T-helper 2 cell treated with Interferon-gamma antibody and Interleukin-4, amounts not matched to agents 5 μg/mL and 100 μg/mL, for 36 hours (primary cell): ENCODE results near the gene STPG2.

Experiments used
- DNase-seq: peaks from one replicate; pipeline ENCODE4 v3.0.0; 2021; ENCODE audit warnings: low spot score
- H3K27ac Mint-ChIP-seq: one replicate; pipeline ENCODE4 v1.8.0; 2021; ENCODE audit warnings: mild to moderate bottlenecking, mixed read lengths
- H3K27me3 Mint-ChIP-seq: one replicate; pipeline ENCODE4 v1.8.0; 2021; ENCODE audit warnings: low read depth, mixed read lengths
- H3K36me3 Mint-ChIP-seq: one replicate; pipeline ENCODE4 v1.8.0; 2021; ENCODE audit warnings: low read depth, mixed read lengths
- H3K4me1 Mint-ChIP-seq: one replicate; pipeline ENCODE4 v1.8.0; 2021; ENCODE audit warnings: low read depth, mixed read lengths
- H3K4me3 Mint-ChIP-seq: one replicate; pipeline ENCODE4 v1.8.0; 2022; ENCODE audit warnings: mild to moderate bottlenecking, moderate library complexity, mixed read lengths
- H3K9me3 Mint-ChIP-seq: one replicate; pipeline ENCODE4 v1.8.0; 2021; ENCODE audit warnings: mixed read lengths

Gene STPG2

DNA sequence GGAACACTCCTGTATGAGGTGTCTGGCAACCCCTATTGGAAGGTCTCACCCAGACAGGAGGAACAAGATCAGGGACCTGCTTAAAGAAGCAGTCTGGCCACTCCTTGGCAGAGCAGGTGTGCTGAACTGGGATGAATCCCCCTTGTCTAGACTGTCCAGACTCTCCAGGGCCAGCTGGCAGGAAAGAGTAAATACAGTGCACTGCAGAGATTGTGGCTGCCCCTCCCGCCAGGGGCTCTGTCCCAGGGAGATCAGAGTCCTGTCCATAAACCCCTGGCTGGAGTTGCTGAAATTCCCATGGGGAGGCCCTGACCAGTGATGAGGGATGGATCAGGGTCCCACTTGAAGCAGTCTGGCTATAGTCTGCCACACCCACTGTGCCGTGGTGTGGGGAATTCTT is 17.7 kb downstream of the STPG2 start:
- no peak for DNase-seq
- Mint-ChIP-seq H3K9me3 (no peaks in the 10 kb centered on the region), H3K27me3 (peaks cover 4% of the 10 kb centered on the region), H3K4me3 (no peak overlapping the region), H3K27ac (no peak overlapping the region), H3K36me3 (no peaks in the 10 kb centered on the region), H3K4me1 (no peaks in the 10 kb centered on the region)

DNA sequence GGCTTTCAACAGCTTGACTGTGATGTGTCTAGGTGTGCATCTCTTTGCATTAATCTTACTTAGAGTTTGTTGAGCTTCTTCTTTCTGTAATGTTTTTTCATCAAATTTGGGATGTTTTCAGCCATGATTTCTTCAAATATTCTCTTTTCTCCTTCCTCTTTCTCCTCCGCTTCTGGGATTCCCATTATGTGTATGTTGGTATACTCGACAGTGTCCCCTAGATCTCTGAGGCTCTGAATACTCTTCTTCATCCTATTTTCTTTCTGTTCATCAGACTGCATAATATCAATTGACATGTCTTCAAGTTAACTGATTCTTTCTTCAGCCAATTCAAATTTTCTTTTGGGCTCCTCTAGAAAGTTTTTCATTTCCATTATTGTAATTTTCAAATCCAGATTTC is 25.9 kb downstream of the STPG2 start:
- peaks cover 7% of the 10 kb centered on the region for H3K27me3 Mint-ChIP-seq
- DNase-seq: no peak
- H3K36me3 Mint-ChIP-seq: no peaks in the 10 kb centered on the region
- H3K4me3 Mint-ChIP-seq: no peak overlapping the region
- no peak overlapping the region for H3K27ac Mint-ChIP-seq
- H3K4me1 Mint-ChIP-seq: no peaks in the 10 kb centered on the region
- peaks cover 5% of the 10 kb centered on the region for H3K9me3 Mint-ChIP-seq

DNA sequence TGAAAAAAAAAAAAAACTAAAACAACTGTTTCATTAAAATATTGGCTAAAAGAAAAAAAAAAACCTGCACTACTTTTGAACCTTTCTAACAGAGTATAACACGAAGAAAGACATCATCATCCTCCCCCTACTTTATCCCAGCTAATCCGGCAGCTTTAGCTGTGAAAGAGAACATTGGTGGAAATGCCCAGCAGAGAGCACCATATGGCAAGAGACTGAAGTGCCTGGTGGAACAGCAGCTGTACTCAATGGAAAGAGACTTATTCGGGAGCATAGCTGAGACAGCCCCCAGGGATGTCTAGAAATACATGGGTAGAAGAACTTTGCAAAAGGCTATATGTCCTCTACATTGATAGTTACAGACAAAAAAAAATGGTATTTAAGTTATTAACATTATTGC is 30.3 kb downstream of the STPG2 start:
- Mint-ChIP-seq H3K4me3 (no peak overlapping the region), H3K27me3 (peaks cover 11% of the 10 kb centered on the region), H3K27ac (no peak overlapping the region), H3K9me3 (peaks cover 5% of the 10 kb centered on the region), H3K4me1 (no peaks in the 10 kb centered on the region), H3K36me3 (no peaks in the 10 kb centered on the region)
- DNase-seq: no peak

- Mint-ChIP-seq H3K9me3 (no peaks in the 10 kb centered on the region), H3K27ac (no peak overlapping the region), H3K36me3 (no peaks in the 10 kb centered on the region), H3K4me3 (no peak overlapping the region), H3K27me3 (peaks cover 13% of the 10 kb centered on the region), H3K4me1 (no peaks in the 10 kb centered on the region)
- DNase-seq: no peak
Observed at GRCh38 chr4:98110929-98111328, 32.3 kb downstream of the STPG2 start.

- Mint-ChIP-seq H3K36me3 (no peaks in the 10 kb centered on the region), H3K4me1 (no peaks in the 10 kb centered on the region)
- DNase-seq: no peak
Observed at GRCh38 chr4:98110214-98110613, 33.1 kb downstream of the STPG2 start.

GRCh38 chr4:98102660-98103059 is 40.6 kb downstream of the STPG2 start:
- Mint-ChIP-seq H3K36me3 (no peaks in the 10 kb centered on the region), H3K4me3 (no peak overlapping the region), H3K27ac (no peak overlapping the region), H3K4me1 (no peaks in the 10 kb centered on the region), H3K27me3 (peaks cover 14% of the 10 kb centered on the region), H3K9me3 (no peaks in the 10 kb centered on the region)
- DNase-seq: no peak

More at GRCh38 chr4:98110214-98110613, 33.1 kb downstream of the STPG2 start:
- Mint-ChIP-seq H3K27me3 (peaks cover 13% of the 10 kb centered on the region), H3K27ac (no peak overlapping the region), H3K9me3 (no peaks in the 10 kb centered on the region), H3K4me3 (no peak overlapping the region)

- H3K27me3 Mint-ChIP-seq: peaks cover 11% of the 10 kb centered on the region
- H3K4me3 Mint-ChIP-seq: no peak overlapping the region
- DNase-seq: no peak
- H3K9me3 Mint-ChIP-seq: no peaks in the 10 kb centered on the region
- H3K4me1 Mint-ChIP-seq: no peaks in the 10 kb centered on the region
- no peak overlapping the region for H3K27ac Mint-ChIP-seq
- no peaks in the 10 kb centered on the region for H3K36me3 Mint-ChIP-seq
Observed at GRCh38 chr4:98101988-98102387, 41.3 kb downstream of the STPG2 start.

- Mint-ChIP-seq H3K9me3 (peaks cover 8% of the 10 kb centered on the region), H3K4me3 (no peak overlapping the region), H3K4me1 (no peaks in the 10 kb centered on the region), H3K27me3 (peaks cover 18% of the 10 kb centered on the region), H3K27ac (no peak overlapping the region), H3K36me3 (no peaks in the 10 kb centered on the region)
- no peak for DNase-seq
Observed at GRCh38 chr4:98098764-98099163, 44.5 kb downstream of the STPG2 start.

- peaks cover 8% of the 10 kb centered on the region for H3K9me3 Mint-ChIP-seq
- H3K27me3 Mint-ChIP-seq: peaks cover 15% of the 10 kb centered on the region
- H3K4me3 Mint-ChIP-seq: no peak overlapping the region
- H3K27ac Mint-ChIP-seq: no peak overlapping the region
- H3K4me1 Mint-ChIP-seq: no peaks in the 10 kb centered on the region
- H3K36me3 Mint-ChIP-seq: no peaks in the 10 kb centered on the region
- no peak for DNase-seq
Observed at GRCh38 chr4:98094118-98094517, 49.2 kb downstream of the STPG2 start.

- DNase-seq: no peak
- Mint-ChIP-seq H3K27ac (no peak overlapping the region), H3K4me3 (no peak overlapping the region), H3K9me3 (peaks cover 8% of the 10 kb centered on the region), H3K36me3 (no peaks in the 10 kb centered on the region), H3K4me1 (no peaks in the 10 kb centered on the region), H3K27me3 (peaks cover 15% of the 10 kb centered on the region)
Observed at GRCh38 chr4:98093662-98094061, 49.6 kb downstream of the STPG2 start.

- Mint-ChIP-seq H3K4me3 (no peak overlapping the region), H3K27ac (no peak overlapping the region), H3K4me1 (no peaks in the 10 kb centered on the region), H3K27me3 (peaks cover 10% of the 10 kb centered on the region), H3K36me3 (no peaks in the 10 kb centered on the region), H3K9me3 (peaks cover 8% of the 10 kb centered on the region)
- no peak for DNase-seq
Observed at GRCh38 chr4:98092833-98093439, 50.3 kb downstream of the STPG2 start.

DNA sequence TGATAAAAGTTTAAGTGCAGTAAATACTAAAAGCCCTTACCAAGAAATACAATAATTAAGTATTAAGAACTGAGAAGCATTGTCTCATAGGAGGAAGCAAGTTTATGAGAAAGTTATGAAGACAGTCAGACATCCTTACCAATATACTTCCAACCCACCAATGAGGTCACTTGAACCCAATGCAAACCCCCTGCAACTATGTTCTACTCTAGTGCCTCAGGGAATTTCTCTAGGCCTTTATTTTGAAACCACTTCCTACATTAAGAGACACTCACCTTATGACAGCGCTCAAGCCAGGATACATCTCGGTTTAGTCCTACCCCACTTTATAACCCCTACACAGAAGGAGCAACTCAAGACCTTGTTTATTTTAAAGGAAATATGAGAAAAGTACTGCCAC is 61.3 kb downstream of the STPG2 start:
- Mint-ChIP-seq H3K9me3 (no peaks in the 10 kb centered on the region), H3K27ac (no peak overlapping the region), H3K4me1 (no peaks in the 10 kb centered on the region), H3K27me3 (peaks cover 1% of the 10 kb centered on the region), H3K36me3 (no peaks in the 10 kb centered on the region), H3K4me3 (no peak overlapping the region)
- DNase-seq: no peak

DNA sequence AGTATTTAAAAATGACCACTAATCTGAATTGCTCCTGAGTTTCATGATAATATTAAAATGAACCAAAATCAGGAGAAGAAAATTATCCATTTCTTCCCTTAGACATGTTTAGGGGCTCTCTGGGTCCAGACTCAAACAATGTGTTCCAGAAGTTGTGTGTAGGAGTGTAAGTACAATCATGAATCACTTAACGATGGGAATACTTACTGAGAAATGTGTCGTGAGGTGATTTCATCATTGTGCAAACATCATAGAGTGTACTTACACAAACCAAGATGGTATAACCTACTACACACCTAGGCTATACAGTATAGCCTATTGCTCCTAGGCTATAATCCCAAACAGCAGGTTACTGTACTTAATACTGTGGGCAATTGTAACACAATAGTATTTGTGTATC is 74.8 kb downstream of the STPG2 start:
- Mint-ChIP-seq H3K36me3 (no peaks in the 10 kb centered on the region), H3K27ac (no peak overlapping the region), H3K4me3 (no peak overlapping the region), H3K27me3 (no peaks in the 10 kb centered on the region), H3K9me3 (no peaks in the 10 kb centered on the region), H3K4me1 (no peaks in the 10 kb centered on the region)
- DNase-seq: no peak

DNA sequence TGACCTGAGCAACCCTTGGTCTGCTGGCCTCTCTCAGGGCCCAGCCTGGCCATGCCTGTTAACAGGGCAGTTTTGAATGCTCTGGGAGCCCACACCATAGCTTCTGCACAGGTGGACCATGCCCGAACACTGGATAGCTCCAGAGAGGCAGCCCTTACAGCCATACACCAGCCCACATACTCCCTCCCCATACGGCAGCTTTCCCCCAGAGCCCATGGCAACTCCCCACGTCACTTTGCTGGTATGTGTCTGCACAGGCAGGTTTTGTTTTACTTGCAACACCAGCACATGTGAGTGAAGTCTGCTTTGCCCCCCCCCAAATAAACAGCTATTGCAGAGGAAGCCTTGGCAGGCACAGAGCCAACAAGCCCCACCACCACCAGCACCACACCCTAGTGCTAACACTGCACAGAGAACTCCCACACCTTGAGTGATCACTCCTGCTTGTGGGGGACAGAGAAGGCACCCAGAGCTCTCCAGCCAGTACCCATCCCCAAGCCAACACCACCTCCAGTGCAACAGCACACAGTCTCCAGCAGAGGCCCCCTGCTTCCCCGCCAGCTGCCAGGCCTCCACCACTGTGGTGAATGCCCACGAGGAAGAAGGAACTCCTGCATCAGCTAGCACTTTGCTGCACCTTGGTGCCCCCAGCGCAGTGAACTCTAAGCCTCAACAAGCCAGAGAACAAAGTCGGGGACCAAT is 87.3 kb downstream of the STPG2 start:
- Mint-ChIP-seq H3K36me3 (no peaks in the 10 kb centered on the region), H3K27ac (no peak overlapping the region), H3K4me3 (no peak overlapping the region), H3K9me3 (peaks cover 4% of the 10 kb centered on the region), H3K27me3 (no peaks in the 10 kb centered on the region), H3K4me1 (no peaks in the 10 kb centered on the region)
- DNase-seq: no peak

- Mint-ChIP-seq H3K4me3 (no peak overlapping the region), H3K9me3 (no peaks in the 10 kb centered on the region), H3K27ac (no peak overlapping the region), H3K27me3 (no peaks in the 10 kb centered on the region), H3K4me1 (no peaks in the 10 kb centered on the region), H3K36me3 (no peaks in the 10 kb centered on the region)
- no peak for DNase-seq
Observed at GRCh38 chr4:98046665-98047064, 96.6 kb downstream of the STPG2 start.
